ENCODE measurements around the gene OAS1.
"Not testable (repeated sequence)": the region's sequence is repeated elsewhere in the genome, so short reads cannot be mapped to it uniquely, and the experiment has no call there.

Gene OAS1

GRCh38 chr12:112938751-112939150 is 32.0 kb downstream of the OAS1 start:
- DNase-seq = no peak

GRCh38 chr12:112939761-112940381 is 33.1 kb downstream of the OAS1 start:
- no peak for DNase-seq

- DNase-seq = no peak
These were observed 35.0 kb downstream of the OAS1 start for GRCh38 chr12:112941528-112942335.

GRCh38 chr12:112942572-112942971 is 35.8 kb downstream of the OAS1 start:
- DNase-seq = no peak

GRCh38 chr12:112944024-112944690 is 37.4 kb downstream of the OAS1 start:
- DNase-seq = no peak

- no peak for DNase-seq
These were observed 38.8 kb downstream of the OAS1 start for GRCh38 chr12:112945515-112945914.

- no peak for DNase-seq
These were observed 39.7 kb downstream of the OAS1 start for GRCh38 chr12:112946236-112947000.

- DNase-seq = no peak
These were observed 40.6 kb downstream of the OAS1 start for GRCh38 chr12:112947314-112947713.

GRCh38 chr12:112947761-112948160 is 41.0 kb downstream of the OAS1 start:
- DNase-seq = no peak

- DNase-seq = no peak
These were observed 42.0 kb downstream of the OAS1 start for GRCh38 chr12:112948806-112949205.

GRCh38 chr12:112950701-112951100 is 43.9 kb downstream of the OAS1 start:
- DNase-seq = no peak

- DNase-seq = not testable (repeated sequence)
These were observed 50.4 kb downstream of the OAS1 start for GRCh38 chr12:112957125-112957524.

GRCh38 chr12:112961074-112961473 is 54.3 kb downstream of the OAS1 start:
- no peak for DNase-seq

GRCh38 chr12:112961536-112961935 is 54.8 kb downstream of the OAS1 start:
- DNase-seq = no peak

GRCh38 chr12:112962561-112962960 is 55.8 kb downstream of the OAS1 start:
- no peak for DNase-seq

GRCh38 chr12:112963227-112963861 is 56.6 kb downstream of the OAS1 start:
- no peak for DNase-seq

- no peak for DNase-seq
These were observed 57.4 kb downstream of the OAS1 start for GRCh38 chr12:112964067-112964670.

- DNase-seq = no peak
These were observed 58.2 kb downstream of the OAS1 start for GRCh38 chr12:112964915-112965314.

GRCh38 chr12:112965643-112966042 is 58.9 kb downstream of the OAS1 start:
- no peak for DNase-seq

- DNase-seq = no peak
These were observed 60.5 kb downstream of the OAS1 start for GRCh38 chr12:112967306-112967705.

- no peak for DNase-seq
These were observed 61.1 kb downstream of the OAS1 start for GRCh38 chr12:112967858-112968257.

Data from GF-D8 (cell line).